Esophagus squamous epithelium (tissue), 5 donors: Measurements from ENCODE around the gene WLS. TPM values are rescaled to one million over a fixed set of nuclear protein-coding genes. Genes with fewer than 3 reads are reported as not detected.
"Not testable (repeated sequence)": the region's sequence is repeated elsewhere in the genome, so short reads cannot be mapped to it uniquely, and the experiment has no call there.

Experiments
- DNase-seq: peaks from one replicate; lab custom pipeline; 2025; lab: John Stamatoyannopoulos, UW
- H3K27ac ChIP-seq, 4 donors: fragments of 200-600 bp; sonication (generic); one replicate each; pipeline ENCODE4 v1.5.1; 2016 to 2019; ENCODE audit warnings: mild to moderate bottlenecking in 1 of 4
- H3K27me3 ChIP-seq, 4 donors: fragments of 200-600 bp; sonication (generic); 1 replicate in 3 of 4; 2 replicates in 1 of 4; pipeline versions ENCODE4 v1.5.1 to v1.6.0; 2017 to 2021; ENCODE audit warnings: antibody characterized with exemption in 1 of 4
- H3K36me3 ChIP-seq, 3 donors: fragments of 200-600 bp; sonication (generic); one replicate each; pipeline ENCODE4 v1.5.1; 2016 to 2019
- H3K4me1 ChIP-seq, 3 donors: fragments of 200-600 bp; sonication (generic); one replicate each; pipeline ENCODE4 v1.5.1; 2017 to 2019
- H3K4me3 ChIP-seq, 4 donors: fragments of 200-600 bp; sonication (generic); 1 replicate in 3 of 4; 2 replicates in 1 of 4; pipeline ENCODE4 v1.5.1; 2016 to 2019; ENCODE audit warnings: mild to moderate bottlenecking in 2 of 4, moderate library complexity in 1 of 4
- H3K9me3 ChIP-seq, 3 donors: fragments of 200-600 bp; sonication (generic); one replicate each; pipeline ENCODE4 v1.5.1; 2016 to 2019
- POLR2A ChIP-seq, 4 donors: fragments of 450-650 bp; IDR thresholded peaks; one replicate each; pipeline ENCODE4 v1.6.1; 2017; ENCODE audit warnings: antibody characterized with exemption in 4 of 4, mild to moderate bottlenecking in 4 of 4, moderate library complexity in 3 of 4
- WGBS, 2 donors: methylation state at CpG; one replicate each; pipeline ENCODE4 v1.1.5; 2018; 5-methylcytosine and 5-hydroxymethylcytosine counted together
- intact Hi-C: fragments of 100-400 bp; cut with DNase I; formaldehyde crosslinking; loops from one replicate; pipeline ENCODE4 v1.15.0; 2022
- total RNA-seq, 4 donors: library from RNA; depleted of rRNA; stranded (reverse); fragments of >200 nt; gene quantifications; one replicate each; pipeline ENCODE4 v1.1.0, GENCODE V29; 2016
- TF ChIP-seq, protein P1 (sequence below), 6 experiments: fragments of 450-650 bp in 4 of 6; fragments of 200-600 bp in 2 of 6; sonication (generic) in 2 of 6; IDR thresholded peaks; one replicate each; pipeline ENCODE4 v1.5.1; 2016 to 2019; ENCODE audit warnings: antibody characterized with exemption in 6 of 6, mild to moderate bottlenecking in 4 of 6, moderate library complexity in 4 of 6
- donor health status: DM: yes; HTN: yes; CAD: no.

Gene WLS
- total RNA-seq, 4 donors from 2014 or later = 30.4 to 87.8 (median 60.0) TPM

DNA sequence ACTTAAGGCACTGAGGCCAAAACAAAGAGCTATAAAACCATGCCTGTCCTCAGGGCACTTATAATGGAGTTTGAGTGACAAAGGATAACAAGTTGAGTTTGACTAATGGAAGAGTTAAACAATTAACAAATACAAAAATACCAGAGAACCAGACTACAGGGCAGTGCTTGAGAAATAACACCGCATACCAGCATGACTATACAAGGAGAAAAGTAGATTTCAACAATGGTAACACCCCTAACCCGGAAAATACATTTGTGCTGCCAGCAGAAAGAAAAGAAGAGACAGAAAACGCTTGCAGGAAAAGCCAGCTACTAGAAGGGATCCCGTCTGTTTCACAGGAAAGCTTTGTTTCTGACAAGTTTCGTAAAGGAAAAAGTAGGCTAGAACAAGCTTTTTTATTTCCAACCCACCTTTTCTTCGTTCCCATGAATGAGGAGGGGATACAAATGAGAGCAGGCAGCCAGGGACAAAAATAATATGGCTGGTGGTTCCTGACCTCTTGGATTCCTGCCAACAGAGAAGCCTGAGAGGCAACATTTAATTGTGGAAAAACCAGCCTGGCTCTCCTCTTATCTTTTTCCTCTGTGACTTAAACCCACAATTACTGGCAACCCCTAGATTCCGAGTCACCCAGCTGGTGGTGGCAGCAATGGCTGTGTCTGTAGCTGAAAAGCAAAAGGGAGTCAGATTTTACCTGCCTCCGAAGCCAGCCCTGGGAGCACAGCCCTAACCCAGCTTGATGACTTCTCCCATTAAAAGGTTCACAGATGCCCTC, 56.5 kb downstream of the WLS start:
- intact Hi-C loops = no loop called here
- no peaks in the 10 kb centered on the region for H3K9me3 ChIP-seq
- H3K4me3 ChIP-seq = no peak overlapping the region
- TF ChIP-seq, protein P1, sequence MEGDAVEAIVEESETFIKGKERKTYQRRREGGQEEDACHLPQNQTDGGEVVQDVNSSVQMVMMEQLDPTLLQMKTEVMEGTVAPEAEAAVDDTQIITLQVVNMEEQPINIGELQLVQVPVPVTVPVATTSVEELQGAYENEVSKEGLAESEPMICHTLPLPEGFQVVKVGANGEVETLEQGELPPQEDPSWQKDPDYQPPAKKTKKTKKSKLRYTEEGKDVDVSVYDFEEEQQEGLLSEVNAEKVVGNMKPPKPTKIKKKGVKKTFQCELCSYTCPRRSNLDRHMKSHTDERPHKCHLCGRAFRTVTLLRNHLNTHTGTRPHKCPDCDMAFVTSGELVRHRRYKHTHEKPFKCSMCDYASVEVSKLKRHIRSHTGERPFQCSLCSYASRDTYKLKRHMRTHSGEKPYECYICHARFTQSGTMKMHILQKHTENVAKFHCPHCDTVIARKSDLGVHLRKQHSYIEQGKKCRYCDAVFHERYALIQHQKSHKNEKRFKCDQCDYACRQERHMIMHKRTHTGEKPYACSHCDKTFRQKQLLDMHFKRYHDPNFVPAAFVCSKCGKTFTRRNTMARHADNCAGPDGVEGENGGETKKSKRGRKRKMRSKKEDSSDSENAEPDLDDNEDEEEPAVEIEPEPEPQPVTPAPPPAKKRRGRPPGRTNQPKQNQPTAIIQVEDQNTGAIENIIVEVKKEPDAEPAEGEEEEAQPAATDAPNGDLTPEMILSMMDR (IDR thresholded peaks at IDR 0.05) = no peak
- TF ChIP-seq POLR2A (IDR thresholded peaks at IDR 0.05) = no peak
- 54 to 62% methylated on average over 8 of the region's 8 CpGs for WGBS, 2 donors
- H3K27me3 ChIP-seq = no peaks in the 10 kb centered on the region
- no peaks in the 10 kb centered on the region for H3K36me3 ChIP-seq
- peaks cover 15 to 52% (median 31%) of the 10 kb centered on the region in 3 donors for H3K4me1 ChIP-seq
- no peak for DNase-seq
- H3K27ac ChIP-seq = peak overlapping the region; percentile 38 to 86 (median 76)

DNA sequence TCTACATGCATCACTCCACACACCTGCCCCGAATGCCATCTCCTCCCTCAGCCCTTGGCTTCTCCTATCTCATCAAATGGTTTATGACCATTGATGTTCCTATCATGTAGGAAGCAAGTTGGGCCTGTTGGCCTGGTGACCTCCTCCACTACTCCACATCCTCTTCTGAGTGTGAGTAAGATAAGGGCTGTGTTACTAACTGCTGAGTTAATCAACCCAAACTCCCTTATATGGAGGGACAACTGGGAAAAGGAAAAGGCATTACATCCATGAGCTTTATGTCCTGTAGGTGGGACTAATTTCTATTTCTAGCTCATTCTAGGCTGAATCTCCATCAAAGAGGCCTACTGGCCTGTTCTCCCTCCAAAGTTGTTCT, 57.6 kb downstream of the WLS start:
- Histone ChIP-seq H3K36me3 (no peaks in the 10 kb centered on the region), H3K27ac (peak overlapping the region; percentile 32 to 86 (median 76)), H3K9me3 (no peaks in the 10 kb centered on the region), H3K4me3 (no peak overlapping the region), H3K4me1 (peaks cover 15 to 52% (median 31%) of the 10 kb centered on the region in 3 donors), H3K27me3 (no peaks in the 10 kb centered on the region)
- intact Hi-C loops = no loop called here
- DNase-seq = no peak
- WGBS, 2 donors = 81 to 100% methylated on average over 1 of the region's 1 CpG
- no peak for TF ChIP-seq POLR2A (IDR thresholded peaks at IDR 0.05)
- TF ChIP-seq, protein P1 (IDR thresholded peaks at IDR 0.05) = no peak

DNA sequence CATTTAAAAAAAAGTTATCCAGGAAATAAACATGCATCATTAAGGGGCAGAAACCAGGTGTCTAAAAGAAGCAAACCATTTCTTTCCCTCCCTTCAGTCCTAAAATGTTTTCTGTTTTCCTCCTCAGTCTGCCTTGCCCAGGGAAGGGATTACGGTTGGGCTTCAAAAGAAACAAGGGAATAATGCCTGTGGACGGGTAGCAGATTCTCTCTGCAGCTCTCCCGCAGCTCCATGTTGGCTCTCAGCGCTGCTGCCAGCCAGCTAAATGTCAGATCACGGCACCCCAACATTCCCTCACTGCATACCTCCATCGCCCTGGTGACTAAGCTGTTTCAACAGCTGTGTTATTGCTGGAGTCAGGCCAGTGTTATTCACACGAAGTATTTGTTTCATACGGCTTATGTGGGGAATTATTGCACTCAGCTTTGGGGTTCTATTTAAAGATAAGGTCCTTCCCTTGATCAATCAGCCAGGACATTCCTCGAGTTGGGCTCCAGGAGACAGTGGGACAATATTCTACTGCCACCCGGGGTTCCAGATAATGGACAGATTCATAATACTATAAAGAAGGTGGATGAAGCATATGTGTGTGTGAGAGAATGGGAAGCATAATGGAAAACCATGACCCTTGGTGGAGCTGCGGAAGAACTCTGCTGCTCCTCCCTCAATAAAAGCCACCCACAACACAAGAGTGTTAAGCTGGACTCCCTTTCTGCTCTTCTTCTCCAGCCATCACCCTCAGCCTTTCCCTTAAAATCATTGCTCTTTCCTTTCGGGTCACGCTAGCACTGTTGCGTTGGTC, 58.2 kb downstream of the WLS start:
- intact Hi-C loops = no loop called here
- no peak for TF ChIP-seq POLR2A (IDR thresholded peaks at IDR 0.05)
- TF ChIP-seq, protein P1 (IDR thresholded peaks at IDR 0.05) = no peak
- Histone ChIP-seq H3K27me3 (no peaks in the 10 kb centered on the region), H3K27ac (peak overlapping the region; percentile 32 to 86 (median 76)), H3K4me1 (peaks cover 15 to 52% (median 31%) of the 10 kb centered on the region in 3 donors), H3K4me3 (peak overlapping the region in 2 of 4 donors; percentile 11 to 48), H3K36me3 (no peaks in the 10 kb centered on the region), H3K9me3 (no peaks in the 10 kb centered on the region)
- DNase-seq = peak; percentile 1
- 32 to 33% methylated on average over 14 of the region's 14 CpGs for WGBS, 2 donors

DNA sequence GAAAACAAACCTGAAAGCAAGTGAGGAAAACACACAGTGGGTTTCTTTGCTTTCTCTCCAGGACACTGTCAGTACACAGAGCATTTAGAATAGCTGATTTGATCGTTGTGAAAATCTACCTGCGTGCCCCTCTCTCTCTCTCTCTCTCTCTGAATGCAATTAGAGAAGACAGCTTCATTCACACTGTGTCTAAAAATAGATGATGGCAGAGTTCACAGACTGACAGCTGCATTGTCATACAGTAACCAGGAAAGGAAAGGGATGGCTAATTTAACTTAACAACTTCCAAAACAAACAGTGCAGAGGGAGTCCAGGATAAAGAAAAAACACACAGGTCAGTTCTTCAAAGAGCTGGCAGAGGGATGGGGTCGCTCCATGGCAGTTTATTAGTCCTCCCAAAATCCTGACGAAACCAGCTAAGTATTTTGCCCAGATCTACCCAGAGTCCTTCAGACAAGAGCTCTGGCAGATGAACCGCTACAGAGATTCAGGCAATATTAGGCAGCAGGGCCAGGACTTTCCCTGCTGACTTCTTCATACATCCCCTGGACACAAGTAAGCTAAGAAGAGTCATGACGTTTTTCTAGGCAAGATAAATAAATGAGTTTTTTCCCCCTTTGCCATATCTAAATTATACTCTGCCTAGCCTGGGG, 58.9 kb downstream of the WLS start:
- peaks cover 15 to 58% (median 35%) of the 10 kb centered on the region in 3 donors for H3K4me1 ChIP-seq
- WGBS, 2 donors = 39 to 43% methylated on average over 6 of the region's 6 CpGs
- no peak for DNase-seq
- intact Hi-C loops = no loop called here
- H3K9me3 ChIP-seq = no peaks in the 10 kb centered on the region
- no peaks in the 10 kb centered on the region for H3K36me3 ChIP-seq
- H3K27me3 ChIP-seq = no peaks in the 10 kb centered on the region
- peak overlapping the region in 1 of 4 donors; percentile 48 for H3K4me3 ChIP-seq
- TF ChIP-seq, protein P1 (IDR thresholded peaks at IDR 0.05) = no peak
- no peak for TF ChIP-seq POLR2A (IDR thresholded peaks at IDR 0.05)
- H3K27ac ChIP-seq = peak overlapping the region; percentile 32 to 86 (median 76)

DNA sequence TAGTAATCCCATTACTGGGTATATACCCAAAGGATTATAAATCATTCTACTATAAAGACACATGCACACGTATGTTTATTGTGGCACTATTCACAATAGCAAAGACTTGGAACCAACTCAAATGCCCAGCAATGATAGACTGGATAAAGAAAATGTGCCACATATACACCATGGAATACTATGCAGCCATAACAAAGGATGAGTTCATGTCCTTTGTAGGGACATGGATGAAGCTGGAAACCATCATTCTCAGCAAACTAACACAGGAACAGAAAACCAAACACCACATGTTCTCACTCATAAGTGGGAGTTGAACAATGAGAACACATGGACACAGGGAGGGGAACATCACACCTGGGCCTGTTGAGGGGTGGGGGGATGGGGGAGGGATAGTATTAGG, 60.5 kb downstream of the WLS start:
- 73 to 89% methylated on average over 1 of the region's 1 CpG for WGBS, 2 donors
- H3K9me3 ChIP-seq, H3K27me3 ChIP-seq, H3K4me3 ChIP-seq, H3K36me3 ChIP-seq, H3K27ac ChIP-seq, intact Hi-C loops, DNase-seq: not testable (repeated sequence)
- H3K4me1 ChIP-seq = peaks cover 15 to 52% (median 38%) of the 10 kb centered on the region in 3 donors
